Endothelial cell of umbilical vein (primary cell): ENCODE data around the gene TFG.

Experiments used
- CTCF ChIP-seq, 2 donors: IDR thresholded peaks; 1 replicate in 1 of 2; 2 replicates in 1 of 2; pipeline ENCODE4 v1.5.1; 2011; ENCODE audit warnings: low read length in 2 of 2, mild to moderate bottlenecking in 2 of 2, moderate library complexity in 2 of 2, control low read depth in 1 of 2, inconsistent platforms in 1 of 2, low read depth in 1 of 2; ENCODE audit not compliant: insufficient read depth in 1 of 2; ENCODE audit errors: extremely low read depth in 1 of 2
- EZH2 ChIP-seq: IDR thresholded peaks from 2 replicates; pipeline ENCODE4 v1.6.1; 2012; ENCODE audit warnings: borderline replicate concordance, low read depth, mild to moderate bottlenecking, moderate library complexity, low read length, inconsistent platforms; ENCODE audit not compliant: severe bottlenecking
- FOS ChIP-seq: IDR thresholded peaks from 2 replicates; pipeline ENCODE4 v1.6.1; 2011; ENCODE audit warnings: mild to moderate bottlenecking, low read length, moderate library complexity, borderline replicate concordance; ENCODE audit not compliant: insufficient read depth
- MYC ChIP-seq: IDR thresholded peaks from one replicate; pipeline ENCODE4 v1.6.1; 2011; ENCODE audit warnings: mild to moderate bottlenecking, low read depth, low read length
- POLR2A ChIP-seq: IDR thresholded peaks from 2 replicates; pipeline ENCODE4 v1.6.1; 2012; ENCODE audit warnings: low read depth, mild to moderate bottlenecking, control low read depth, low read length

- TF ChIP-seq CTCF (IDR thresholded peaks at IDR 0.05; ENCODE audit: extremely low read depth in 1 of 2, insufficient read depth in 1 of 2, low read depth in 1 of 2, low read length in 2 of 2) (no peak), MYC (no peak), FOS (no peak), POLR2A (no peak), EZH2 (no peak)
These were observed 30.9 kb downstream of the TFG start for GRCh38 chr3:100740207-100740606.
